H9 (cell line): ENCODE measurements around the gene ZHX3. TPM values are rescaled to one million over a fixed set of nuclear protein-coding genes. Genes with fewer than 3 reads are reported as not detected.

Experiments used
- DNase-seq: peaks from one replicate; pipeline ENCODE4 v3.0.0-alpha.2; 2017
- H2AFZ ChIP-seq: one replicate; pipeline ENCODE4 v1.6.1; 2013; ENCODE audit warnings: mild to moderate bottlenecking, low read length, control low read depth, moderate library complexity
- H2AK5ac ChIP-seq: 2 replicates; pipeline ENCODE4 v1.6.1; 2013; ENCODE audit warnings: low read length, control low read depth, mixed read lengths; ENCODE audit not compliant: insufficient read length
- H2BK120ac ChIP-seq: one replicate; pipeline ENCODE4 v1.6.1; 2013; ENCODE audit warnings: low read depth, mild to moderate bottlenecking, low read length, control low read depth, inconsistent platforms; ENCODE audit not compliant: poor library complexity, severe bottlenecking
- H2BK12ac ChIP-seq: 2 replicates; pipeline ENCODE4 v1.6.1; 2013; ENCODE audit warnings: low read length, control low read depth, mixed read lengths, low read depth; ENCODE audit not compliant: insufficient read length
- H2BK15ac ChIP-seq: 2 replicates; pipeline ENCODE4 v1.6.1; 2013; ENCODE audit warnings: low read depth, low read length, control low read depth
- H2BK20ac ChIP-seq: one replicate; pipeline ENCODE4 v1.6.1; 2013; ENCODE audit warnings: low read depth, mild to moderate bottlenecking, low read length, control low read depth, inconsistent platforms; ENCODE audit not compliant: poor library complexity, severe bottlenecking
- H2BK5ac ChIP-seq: 2 replicates; pipeline ENCODE4 v1.6.1; 2013; ENCODE audit warnings: low read length, control low read depth, mixed read lengths; ENCODE audit not compliant: insufficient read length
- H3K14ac ChIP-seq: 2 replicates; pipeline ENCODE4 v1.6.1; 2013; ENCODE audit warnings: low read length, control low read depth; ENCODE audit not compliant: insufficient read depth
- H3K18ac ChIP-seq: 2 replicates; pipeline ENCODE4 v1.6.1; 2013; ENCODE audit warnings: low read depth, mild to moderate bottlenecking, mixed read lengths, low read length, control low read depth; ENCODE audit not compliant: insufficient read length
- H3K23ac ChIP-seq: 2 replicates; pipeline ENCODE4 v1.6.1; 2013; ENCODE audit warnings: low read length, control low read depth, mixed read lengths, low read depth; ENCODE audit not compliant: insufficient read length
- H3K23me2 ChIP-seq: 2 replicates; pipeline ENCODE4 v1.6.1; 2013; ENCODE audit warnings: low read depth, mild to moderate bottlenecking, mixed read lengths, low read length, control low read depth; ENCODE audit not compliant: insufficient read length, poor library complexity, severe bottlenecking
- H3K27ac ChIP-seq: 2 replicates; pipeline ENCODE4 v1.5.1; 2013; ENCODE audit warnings: low read length, control low read depth, mixed read lengths, low read depth; ENCODE audit not compliant: insufficient read length
- H3K27me3 ChIP-seq: 2 replicates; pipeline ENCODE4 v1.6.1; 2013; ENCODE audit warnings: low read length, control low read depth, inconsistent platforms; ENCODE audit not compliant: insufficient read depth
- H3K4ac ChIP-seq: 2 replicates; pipeline ENCODE4 v1.6.1; 2013; ENCODE audit warnings: low read depth, mild to moderate bottlenecking, control low read depth, inconsistent platforms, low read length, moderate library complexity
- H3K4me1 ChIP-seq: 2 replicates; pipeline ENCODE4 v1.6.1; 2013; ENCODE audit warnings: low read length, control low read depth, inconsistent platforms; ENCODE audit not compliant: insufficient read depth
- H3K4me2 ChIP-seq: 2 replicates; pipeline ENCODE4 v1.6.1; 2013; ENCODE audit warnings: low read length, control low read depth, mixed read lengths; ENCODE audit not compliant: insufficient read length, insufficient read depth
- H3K56ac ChIP-seq: 2 replicates; pipeline ENCODE4 v1.6.1; 2013; ENCODE audit warnings: low read depth, mild to moderate bottlenecking, mixed read lengths, low read length, control low read depth; ENCODE audit not compliant: insufficient read length
- H3K79me1 ChIP-seq: 2 replicates; pipeline ENCODE4 v1.6.1; 2013; ENCODE audit warnings: low read depth, mild to moderate bottlenecking, moderate library complexity, low read length, control low read depth, inconsistent platforms; ENCODE audit not compliant: insufficient read depth, poor library complexity, severe bottlenecking
- H3K79me2 ChIP-seq: 2 replicates; pipeline ENCODE4 v1.6.1; 2013; ENCODE audit warnings: low read length, control low read depth, inconsistent platforms; ENCODE audit not compliant: insufficient read depth
- H3K9ac ChIP-seq: 2 replicates; pipeline ENCODE4 v1.6.1; 2013; ENCODE audit warnings: low read length, control low read depth, mixed read lengths; ENCODE audit not compliant: insufficient read length; ENCODE audit errors: extremely low read depth
- H3K9me3 ChIP-seq: one replicate; pipeline ENCODE4 v1.6.1; 2013; ENCODE audit warnings: low read depth, low read length, inconsistent platforms; ENCODE audit not compliant: control insufficient read depth
- H3T11ph ChIP-seq: one replicate; pipeline ENCODE4 v1.6.1; 2013; ENCODE audit warnings: mild to moderate bottlenecking, low read length, control low read depth, inconsistent platforms
- H4K20me1 ChIP-seq: one replicate; pipeline ENCODE4 v1.6.1; 2013; ENCODE audit not compliant: control insufficient read depth, insufficient read length, insufficient read depth
- H4K5ac ChIP-seq: 2 replicates; pipeline ENCODE4 v1.6.1; 2013; ENCODE audit warnings: low read depth, mild to moderate bottlenecking, mixed read lengths, low read length, control low read depth; ENCODE audit not compliant: insufficient read length
- H4K8ac ChIP-seq: replicated peaks from 2 replicates; pipeline ENCODE4 v1.6.1; 2013; ENCODE audit warnings: low read length, control low read depth, mixed read lengths, low read depth; ENCODE audit not compliant: insufficient read length
- H4K91ac ChIP-seq: 2 replicates; pipeline ENCODE4 v1.6.1; 2013; ENCODE audit warnings: low read depth, mild to moderate bottlenecking, moderate library complexity, mixed read lengths, low read length, control low read depth; ENCODE audit not compliant: insufficient read length
- H3K27ac Mint-ChIP-seq, 3 experiments: 2 replicates in 2 of 3; 3 replicates in 1 of 3; pipeline ENCODE4 v1.8.0; 2020 to 2021; ENCODE audit warnings: mixed read lengths in 3 of 3, mild to moderate bottlenecking in 1 of 3, moderate library complexity in 1 of 3
- H3K27me3 Mint-ChIP-seq: 2 replicates; pipeline ENCODE4 v1.8.0; 2021; ENCODE audit warnings: low read depth, mild to moderate bottlenecking, moderate library complexity, mixed read lengths
- H3K36me3 Mint-ChIP-seq, 3 experiments: 2 replicates in 2 of 3; 3 replicates in 1 of 3; pipeline ENCODE4 v1.8.0; 2020 to 2021; ENCODE audit warnings: low read depth in 3 of 3, mixed read lengths in 3 of 3; ENCODE audit not compliant: insufficient read depth in 1 of 3
- H3K4me1 Mint-ChIP-seq, 2 experiments: 2 replicates each; pipeline ENCODE4 v1.8.0; 2020; ENCODE audit warnings: mixed read lengths in 2 of 2
- H3K4me3 Mint-ChIP-seq, 2 experiments: 2 replicates in 1 of 2; 3 replicates in 1 of 2; pipeline ENCODE4 v1.8.0; 2020 to 2021; ENCODE audit warnings: mild to moderate bottlenecking in 2 of 2, mixed read lengths in 2 of 2, moderate library complexity in 1 of 2
- H3K9me3 Mint-ChIP-seq, 2 experiments: 2 replicates in 1 of 2; 3 replicates in 1 of 2; pipeline ENCODE4 v1.8.0; 2020; ENCODE audit warnings: mild to moderate bottlenecking in 2 of 2, mixed read lengths in 2 of 2, moderate library complexity in 1 of 2
- WGBS: extraction: QIAGEN DNeasy Blood & Tissue Kit; methylation state at CpG from one replicate; pipeline ENCODE4 v1.1.7; 2013; ENCODE audit warnings: missing lambda C conversion rate, low lambda C conversion rate, mixed read lengths; ENCODE audit not compliant: insufficient read length; ENCODE audit errors: extremely low coverage; 5-methylcytosine and 5-hydroxymethylcytosine counted together
- total RNA-seq: library from RNA; stranded (reverse); gene quantifications from 2 replicates; pipeline ENCODE4 v1.2.1, GENCODE V29; 2021
- TF ChIP-seq, protein P1 (sequence below): fragments of 200-600 bp; sonication (generic); conservative IDR thresholded peaks from 3 replicates; pipeline ENCODE4 v1.8.0; 2021; ENCODE audit warnings: antibody characterized with exemption, mild to moderate bottlenecking

ZHX3 gene
- total RNA-seq, 1 experiment from 2014 or later: 4.4 TPM

DNA sequence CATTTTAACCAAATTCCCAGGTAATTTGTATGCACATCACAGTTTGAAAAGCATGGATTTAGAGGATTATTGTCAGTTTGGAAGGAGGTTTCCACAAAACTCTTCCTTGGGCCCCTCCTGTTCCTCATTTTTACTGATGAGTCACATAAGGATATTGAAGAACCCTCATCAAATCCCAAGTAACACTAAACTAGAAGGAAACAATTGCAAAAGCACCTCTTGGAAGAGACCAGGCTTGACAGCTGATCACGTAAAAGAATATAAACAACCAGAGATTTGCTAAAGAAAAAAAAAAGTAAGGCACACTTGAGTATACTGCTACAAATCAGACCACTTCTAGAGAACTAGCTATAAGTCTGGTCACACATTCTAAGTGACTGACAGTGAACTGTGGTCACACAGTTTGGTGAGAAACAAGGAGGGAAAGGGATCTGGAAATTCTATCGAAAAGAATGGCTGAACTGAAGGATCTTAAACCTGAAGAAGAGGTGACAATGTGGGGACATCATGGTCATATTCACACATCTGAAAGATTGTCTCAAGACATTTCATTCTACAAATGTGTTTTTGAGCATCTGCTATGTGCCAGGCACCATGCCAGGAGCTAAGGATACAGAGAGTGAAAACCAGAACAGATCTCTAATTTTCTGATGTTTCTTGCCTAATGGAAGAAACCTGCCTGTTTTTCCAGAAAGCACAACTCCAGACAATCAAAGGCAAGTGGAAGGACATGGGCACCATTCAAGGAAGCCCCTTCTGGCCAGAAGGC, 24.1 kb downstream of the ZHX3 start:
- H3K9ac ChIP-seq: no peak overlapping the region
- no peak overlapping the region for H3T11ph ChIP-seq
- H2BK20ac ChIP-seq: no peak overlapping the region
- H3K27ac ChIP-seq: no peak overlapping the region
- H4K8ac ChIP-seq: no peak overlapping the region
- no peak for DNase-seq
- H3K56ac ChIP-seq: no peak overlapping the region
- H2BK15ac ChIP-seq: no peak overlapping the region
- H2BK120ac ChIP-seq: no peak overlapping the region
- Mint-ChIP-seq H3K4me1 (peaks cover 22 to 23% of the 10 kb centered on the region in 2 experiments), H3K27me3 (no peaks in the 10 kb centered on the region), H3K27ac (no peak overlapping the region), H3K9me3 (no peaks in the 10 kb centered on the region), H3K4me3 (no peak overlapping the region), H3K36me3 (no peaks in the 10 kb centered on the region)
- no peak overlapping the region for H2BK12ac ChIP-seq
- H2AFZ ChIP-seq: no peak overlapping the region
- H4K20me1 ChIP-seq: no peaks in the 10 kb centered on the region
- no peak overlapping the region for H4K5ac ChIP-seq
- TF ChIP-seq, protein P1, sequence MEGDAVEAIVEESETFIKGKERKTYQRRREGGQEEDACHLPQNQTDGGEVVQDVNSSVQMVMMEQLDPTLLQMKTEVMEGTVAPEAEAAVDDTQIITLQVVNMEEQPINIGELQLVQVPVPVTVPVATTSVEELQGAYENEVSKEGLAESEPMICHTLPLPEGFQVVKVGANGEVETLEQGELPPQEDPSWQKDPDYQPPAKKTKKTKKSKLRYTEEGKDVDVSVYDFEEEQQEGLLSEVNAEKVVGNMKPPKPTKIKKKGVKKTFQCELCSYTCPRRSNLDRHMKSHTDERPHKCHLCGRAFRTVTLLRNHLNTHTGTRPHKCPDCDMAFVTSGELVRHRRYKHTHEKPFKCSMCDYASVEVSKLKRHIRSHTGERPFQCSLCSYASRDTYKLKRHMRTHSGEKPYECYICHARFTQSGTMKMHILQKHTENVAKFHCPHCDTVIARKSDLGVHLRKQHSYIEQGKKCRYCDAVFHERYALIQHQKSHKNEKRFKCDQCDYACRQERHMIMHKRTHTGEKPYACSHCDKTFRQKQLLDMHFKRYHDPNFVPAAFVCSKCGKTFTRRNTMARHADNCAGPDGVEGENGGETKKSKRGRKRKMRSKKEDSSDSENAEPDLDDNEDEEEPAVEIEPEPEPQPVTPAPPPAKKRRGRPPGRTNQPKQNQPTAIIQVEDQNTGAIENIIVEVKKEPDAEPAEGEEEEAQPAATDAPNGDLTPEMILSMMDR: no peak
- H4K91ac ChIP-seq: no peak overlapping the region
- no peak overlapping the region for H3K4ac ChIP-seq
- H3K9me3 ChIP-seq: no peaks in the 10 kb centered on the region
- no peaks in the 10 kb centered on the region for H3K79me1 ChIP-seq
- peaks cover under 1% of the 10 kb centered on the region; the same call in 1 of the 2 replicates for H3K4me1 ChIP-seq
- H2AK5ac ChIP-seq: no peak overlapping the region
- no peak overlapping the region for H3K18ac ChIP-seq
- no peak overlapping the region for H2BK5ac ChIP-seq
- no CpG with 5 or more reads among the region's 2 CpGs for WGBS
- H3K27me3 ChIP-seq: no peaks in the 10 kb centered on the region
- no peak overlapping the region for H3K14ac ChIP-seq
- H3K23ac ChIP-seq: no peak overlapping the region
- H3K23me2 ChIP-seq: no peaks in the 10 kb centered on the region
- no peaks in the 10 kb centered on the region for H3K79me2 ChIP-seq
- no peak overlapping the region for H3K4me2 ChIP-seq
